Measurements from ENCODE around the gene FRYL.

DNA sequence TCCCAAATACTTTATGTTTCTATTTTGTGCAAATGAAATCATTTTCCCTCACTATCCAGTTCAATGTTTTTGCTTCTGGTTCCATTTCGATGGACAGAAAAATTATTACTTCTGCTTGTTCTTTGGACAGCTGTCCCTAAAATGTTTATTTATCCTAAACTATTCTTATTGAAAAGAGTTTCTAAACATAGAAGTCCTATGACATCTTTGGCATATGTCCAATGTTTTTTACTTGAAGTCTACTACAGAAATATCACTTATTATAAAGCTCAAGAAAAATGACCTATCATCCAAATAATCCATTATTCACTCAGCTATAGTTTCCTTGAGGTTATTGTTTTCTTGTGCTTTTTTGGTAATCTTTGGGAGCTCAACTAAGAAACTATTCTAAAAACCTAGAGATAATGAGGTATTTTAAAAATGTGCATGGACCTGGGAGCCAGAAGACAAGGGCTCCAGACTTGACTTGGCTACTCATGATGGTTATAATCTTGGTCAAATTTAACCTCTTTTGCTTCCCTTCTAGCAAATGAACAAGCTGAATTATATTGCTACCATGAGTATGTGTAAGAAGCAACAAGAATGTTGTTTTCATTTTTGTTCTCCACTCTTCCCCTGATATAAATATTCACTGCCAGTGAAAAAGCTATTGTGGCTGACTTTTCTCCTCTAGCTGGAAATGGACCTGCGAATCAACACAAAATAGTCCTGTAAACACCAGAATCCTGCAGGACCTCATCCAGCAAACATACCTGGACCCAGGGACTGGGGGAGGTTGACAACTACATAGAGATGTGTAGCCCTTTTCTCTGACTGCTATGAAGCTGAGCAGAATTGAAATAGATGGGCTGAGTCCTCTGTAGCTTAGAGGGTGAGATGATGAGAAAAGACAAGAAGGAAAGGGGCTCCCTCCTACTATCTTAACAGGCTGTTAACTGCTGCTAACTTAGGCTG is 137.4 kb downstream of the FRYL start:
- TF ChIP-seq, protein P1, sequence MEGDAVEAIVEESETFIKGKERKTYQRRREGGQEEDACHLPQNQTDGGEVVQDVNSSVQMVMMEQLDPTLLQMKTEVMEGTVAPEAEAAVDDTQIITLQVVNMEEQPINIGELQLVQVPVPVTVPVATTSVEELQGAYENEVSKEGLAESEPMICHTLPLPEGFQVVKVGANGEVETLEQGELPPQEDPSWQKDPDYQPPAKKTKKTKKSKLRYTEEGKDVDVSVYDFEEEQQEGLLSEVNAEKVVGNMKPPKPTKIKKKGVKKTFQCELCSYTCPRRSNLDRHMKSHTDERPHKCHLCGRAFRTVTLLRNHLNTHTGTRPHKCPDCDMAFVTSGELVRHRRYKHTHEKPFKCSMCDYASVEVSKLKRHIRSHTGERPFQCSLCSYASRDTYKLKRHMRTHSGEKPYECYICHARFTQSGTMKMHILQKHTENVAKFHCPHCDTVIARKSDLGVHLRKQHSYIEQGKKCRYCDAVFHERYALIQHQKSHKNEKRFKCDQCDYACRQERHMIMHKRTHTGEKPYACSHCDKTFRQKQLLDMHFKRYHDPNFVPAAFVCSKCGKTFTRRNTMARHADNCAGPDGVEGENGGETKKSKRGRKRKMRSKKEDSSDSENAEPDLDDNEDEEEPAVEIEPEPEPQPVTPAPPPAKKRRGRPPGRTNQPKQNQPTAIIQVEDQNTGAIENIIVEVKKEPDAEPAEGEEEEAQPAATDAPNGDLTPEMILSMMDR (conservative IDR thresholded peaks at IDR 0.05; ENCODE audit: low read depth, low read length): no peak
- TF ChIP-seq EZH2 (IDR thresholded peaks at IDR 0.05; ENCODE audit: borderline replicate concordance, low read depth, low read length, poor library complexity, severe bottlenecking): no peak

Data from A673 (cell line).